HFFc6 (cell line): ENCODE data around the gene BICDL1. TPM values are rescaled to one million over a fixed set of nuclear protein-coding genes. Genes with fewer than 3 reads are reported as not detected.

Source experiments
- DNase-seq: peaks from one replicate; pipeline ENCODE4 v3.0.0-alpha.2; 2018
- H3K27ac Mint-ChIP-seq: 2 replicates; pipeline ENCODE4 v1.8.0; 2020; ENCODE audit warnings: mild to moderate bottlenecking, mixed read lengths
- H3K27me3 Mint-ChIP-seq: 2 replicates; pipeline ENCODE4 v1.8.0; 2021; ENCODE audit warnings: mild to moderate bottlenecking, moderate library complexity, mixed read lengths; ENCODE audit not compliant: insufficient read depth
- H3K36me3 Mint-ChIP-seq: 2 replicates; pipeline ENCODE4 v1.8.0; 2021; ENCODE audit warnings: low read depth, mixed read lengths
- H3K4me1 Mint-ChIP-seq: 2 replicates; pipeline ENCODE4 v1.8.0; 2020; ENCODE audit warnings: low read depth, mixed read lengths
- H3K4me3 Mint-ChIP-seq: 2 replicates; pipeline ENCODE4 v1.8.0; 2020; ENCODE audit warnings: mild to moderate bottlenecking, moderate library complexity, mixed read lengths
- H3K9me3 Mint-ChIP-seq: 2 replicates; pipeline ENCODE4 v1.8.0; 2020; ENCODE audit warnings: mild to moderate bottlenecking, mixed read lengths
- CTCF ChIP-seq: fragments of 200-600 bp; sonication (generic); IDR thresholded peaks from 2 replicates; pipeline ENCODE4 v1.5.0; 2021; ENCODE audit warnings: antibody characterized with exemption, mild to moderate bottlenecking
- total RNA-seq, 6 experiments: library from RNA; stranded (reverse); fragmentation: NEBNext Ultra II Directional; extraction: Animal tissue kit (Norgen Biotek cat#: 25700); gene quantifications; 2 replicates in 1 of 6; 3 replicates in 5 of 6; pipeline ENCODE4 v1.2.3, GENCODE V29; 2021

Gene BICDL1
- total RNA-seq, 6 experiments from 2014 or later, result 0.05 TPM; not detected in 5

GRCh38 chr12:120048263-120048662 lies 59.2 kb downstream of the BICDL1 start:
- peaks cover 24% of the 10 kb centered on the region for H3K27me3 Mint-ChIP-seq
- peaks cover 5% of the 10 kb centered on the region for H3K9me3 Mint-ChIP-seq
- DNase-seq, result no peak
- H3K27ac Mint-ChIP-seq, result no peak overlapping the region
- no peak for TF ChIP-seq CTCF
- H3K36me3 Mint-ChIP-seq, result no peaks in the 10 kb centered on the region
- no peak overlapping the region for H3K4me3 Mint-ChIP-seq
- no peaks in the 10 kb centered on the region for H3K4me1 Mint-ChIP-seq

- H3K36me3 Mint-ChIP-seq, result no peaks in the 10 kb centered on the region
- no peak for TF ChIP-seq CTCF
- DNase-seq, result no peak
- no peak overlapping the region for H3K27ac Mint-ChIP-seq
- H3K9me3 Mint-ChIP-seq, result peaks cover 5% of the 10 kb centered on the region
- peaks cover 28% of the 10 kb centered on the region for H3K27me3 Mint-ChIP-seq
- no peak overlapping the region for H3K4me3 Mint-ChIP-seq
- H3K4me1 Mint-ChIP-seq, result no peaks in the 10 kb centered on the region
Observed at GRCh38 chr12:120049426-120049825, 60.4 kb downstream of the BICDL1 start.

GRCh38 chr12:120051535-120051934 lies 62.5 kb downstream of the BICDL1 start:
- no peak for DNase-seq
- H3K4me3 Mint-ChIP-seq, result no peak overlapping the region
- TF ChIP-seq CTCF, result no peak
- peaks cover 5% of the 10 kb centered on the region for H3K9me3 Mint-ChIP-seq
- H3K36me3 Mint-ChIP-seq, result no peaks in the 10 kb centered on the region
- no peak overlapping the region; the same call in 1 of the 2 replicates for H3K27ac Mint-ChIP-seq
- no peaks in the 10 kb centered on the region for H3K4me1 Mint-ChIP-seq
- H3K27me3 Mint-ChIP-seq, result peaks cover 28% of the 10 kb centered on the region

GRCh38 chr12:120054293-120054692 lies 65.3 kb downstream of the BICDL1 start:
- DNase-seq, result no peak
- Mint-ChIP-seq H3K9me3 (peaks cover 5% of the 10 kb centered on the region), H3K4me3 (no peak overlapping the region), H3K27me3 (peaks cover 21% of the 10 kb centered on the region), H3K27ac (no peak overlapping the region), H3K4me1 (no peaks in the 10 kb centered on the region), H3K36me3 (no peaks in the 10 kb centered on the region)
- TF ChIP-seq CTCF, result no peak

GRCh38 chr12:120055231-120056000 lies 66.4 kb downstream of the BICDL1 start:
- no peaks in the 10 kb centered on the region for H3K4me1 Mint-ChIP-seq
- no peaks in the 10 kb centered on the region for H3K36me3 Mint-ChIP-seq
- H3K9me3 Mint-ChIP-seq, result peaks cover 5% of the 10 kb centered on the region
- no peak overlapping the region for H3K27ac Mint-ChIP-seq
- no peak overlapping the region for H3K4me3 Mint-ChIP-seq
- DNase-seq, result no peak
- H3K27me3 Mint-ChIP-seq, result peaks cover 25% of the 10 kb centered on the region
- TF ChIP-seq CTCF, result no peak
